NT2/D1 (cell line): Measurements from ENCODE around the gene PIANP.

Experiments
- YY1 ChIP-seq: IDR thresholded peaks from 2 replicates; pipeline ENCODE4 v1.6.1; 2011; ENCODE audit not compliant: insufficient read length, insufficient read depth
- ZNF274 ChIP-seq: IDR thresholded peaks from 2 replicates; pipeline ENCODE4 v1.6.1; 2011; ENCODE audit warnings: mild to moderate bottlenecking, low read depth, low read length

- TF ChIP-seq ZNF274 (no peak), YY1 (peak; percentile 94)
These were observed 37.5 kb downstream of the PIANP start, which contains the start of gene ING4 for GRCh38 chr12:6662906-6663742.
